ENCODE results near the gene TMEM161A.
"Not testable (repeated sequence)": the region's sequence is repeated elsewhere in the genome, so short reads cannot be mapped to it uniquely, and the experiment has no call there.

TMEM161A gene

DNA sequence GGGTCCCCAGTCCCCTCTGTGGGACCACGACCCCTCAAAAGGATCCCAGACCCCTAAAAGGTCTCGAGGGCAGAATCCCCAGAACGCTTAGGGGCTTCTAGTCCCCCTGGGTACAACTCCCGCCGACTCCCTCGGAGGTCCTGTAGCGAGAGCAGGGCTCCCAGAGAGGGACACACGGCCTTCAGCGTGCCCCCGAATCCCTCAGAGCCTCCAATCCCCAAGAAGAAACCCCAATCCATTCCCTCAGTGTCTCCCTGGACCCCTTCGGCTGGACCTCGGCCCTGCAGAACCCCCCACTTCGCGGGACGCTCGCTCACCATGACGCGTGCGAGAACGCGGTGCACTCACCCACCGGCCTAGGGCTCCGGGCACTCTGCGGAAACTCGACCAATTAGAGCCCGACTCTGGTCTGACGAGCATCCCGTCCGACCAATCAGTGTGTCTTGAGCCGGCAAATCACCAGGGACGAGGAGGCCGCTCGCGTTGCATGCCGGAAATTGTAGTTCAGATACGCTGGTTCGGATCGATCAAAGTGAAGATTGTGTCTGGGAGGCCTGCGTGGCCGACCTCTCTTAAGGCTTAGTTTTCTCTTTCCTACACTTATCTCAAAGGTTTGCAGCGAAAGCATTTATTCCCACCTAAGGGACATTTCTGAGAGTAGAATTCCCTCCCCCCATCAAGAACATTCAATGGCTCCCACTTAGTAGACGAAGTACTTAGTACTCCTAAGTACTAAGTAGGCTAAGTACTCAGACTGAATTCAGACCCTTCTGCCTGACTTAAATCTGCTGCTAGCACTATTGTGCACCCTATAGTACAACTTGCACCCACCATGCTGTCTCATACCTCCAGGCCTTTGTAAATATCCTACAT is at the start of gene TMEM161A:
TMEM161A (minus strand) TSS at position 370 of the 873 bp plus-strand sequence; CDS start at position 320, 50 bp downstream.
- FAIRE-seq (peak; percentile 93), DNase-seq (ENCODE audit: insufficient read length, low spot score) (peak; percentile 100)

DNA sequence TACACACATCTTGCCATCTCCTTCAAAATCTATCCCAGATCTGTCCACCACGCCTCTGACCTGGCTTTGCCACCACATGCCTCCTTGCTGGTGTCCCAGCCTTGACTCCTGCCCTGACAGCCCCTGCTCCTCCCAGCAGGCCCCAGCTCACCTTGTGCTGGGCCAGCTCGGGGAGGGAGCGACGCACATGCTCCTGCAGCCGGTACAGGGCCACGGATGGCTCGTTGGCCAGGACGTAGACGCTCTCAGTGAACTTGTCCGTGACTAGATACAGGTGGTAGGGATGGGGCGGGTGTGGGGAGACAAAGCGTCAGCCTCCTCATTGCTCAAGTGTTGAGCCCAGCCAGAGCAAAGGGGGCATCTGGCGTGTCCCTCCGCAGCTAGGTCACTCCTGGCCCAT is 48.5 kb upstream of the TMEM161A start:
- FAIRE-seq (peak; percentile 46), DNase-seq (ENCODE audit: insufficient read length, low spot score) (no peak)

DNA sequence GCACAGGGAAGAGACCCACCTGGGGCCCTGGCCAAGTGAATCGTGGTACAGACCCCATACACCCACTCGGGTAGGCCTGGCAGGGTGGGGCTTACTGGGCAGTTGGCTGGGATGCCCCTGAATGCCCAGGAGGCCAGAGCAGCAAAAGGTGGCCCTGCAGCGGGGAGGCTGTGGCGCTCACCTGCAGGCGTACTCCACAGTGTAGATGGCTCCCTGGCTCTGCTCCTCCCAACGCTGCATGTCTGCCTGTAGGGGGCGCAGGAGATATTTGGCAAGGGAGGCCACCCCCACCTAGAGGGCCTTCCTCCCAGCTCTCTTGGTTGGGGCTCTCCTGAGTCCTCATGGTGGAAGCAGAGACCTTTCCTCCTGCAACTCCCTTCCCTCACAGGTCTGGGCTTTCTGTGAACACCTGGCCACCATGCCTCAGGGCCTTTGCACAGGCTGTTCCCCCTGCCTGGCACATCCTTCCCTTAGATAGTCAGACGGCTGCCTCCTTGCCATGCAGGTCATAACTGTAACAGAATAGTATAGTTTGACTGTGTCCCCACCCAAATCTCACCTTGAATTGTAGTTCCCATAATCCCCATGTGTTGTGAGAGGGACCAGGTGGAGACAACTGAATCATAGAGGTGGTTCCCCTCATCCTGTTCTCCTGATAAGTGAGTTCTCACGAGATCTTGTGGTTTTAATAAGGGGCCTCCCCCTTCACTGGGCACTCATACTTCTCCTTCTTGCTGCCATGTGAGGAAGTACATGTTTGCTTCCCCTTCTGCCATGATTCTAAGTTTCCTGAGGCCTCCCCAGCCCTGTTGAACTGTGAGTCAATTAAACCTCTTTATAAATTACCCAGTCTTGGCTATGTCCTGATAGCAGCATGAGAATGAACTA is 47.8 kb upstream of the TMEM161A start:
- peak; percentile 20 for FAIRE-seq

DNA sequence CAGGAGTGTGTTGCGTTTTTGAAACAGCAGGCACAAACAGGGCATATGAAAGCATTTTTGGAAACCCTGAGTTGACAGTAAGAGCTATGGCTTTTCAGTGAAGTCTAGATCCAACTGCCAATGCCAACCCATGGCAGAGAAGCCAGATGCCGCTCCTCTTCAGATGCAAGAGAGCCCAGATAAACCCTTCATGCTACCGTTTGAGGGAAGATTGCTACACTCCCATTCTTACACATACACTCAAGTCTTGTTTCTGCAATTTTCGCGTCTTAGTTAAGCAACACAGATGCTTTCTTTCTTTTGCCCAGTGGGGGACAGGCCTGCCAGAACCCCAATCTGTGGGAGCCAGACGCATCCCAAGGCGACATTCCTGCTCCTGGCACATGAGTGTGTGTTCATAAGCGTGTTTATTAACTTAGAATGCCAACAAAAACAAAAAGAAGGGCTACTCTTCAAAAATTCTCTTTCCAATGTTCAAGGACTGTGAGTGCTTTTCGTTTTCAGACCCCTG is 43.3 kb upstream of the TMEM161A start:
- FAIRE-seq: no peak
- no peak for DNase-seq (ENCODE audit: insufficient read length, low spot score)

More for the DNA sequence above, 47.8 kb upstream of the TMEM161A start:
- no peak for DNase-seq (ENCODE audit: insufficient read length, low spot score)

DNA sequence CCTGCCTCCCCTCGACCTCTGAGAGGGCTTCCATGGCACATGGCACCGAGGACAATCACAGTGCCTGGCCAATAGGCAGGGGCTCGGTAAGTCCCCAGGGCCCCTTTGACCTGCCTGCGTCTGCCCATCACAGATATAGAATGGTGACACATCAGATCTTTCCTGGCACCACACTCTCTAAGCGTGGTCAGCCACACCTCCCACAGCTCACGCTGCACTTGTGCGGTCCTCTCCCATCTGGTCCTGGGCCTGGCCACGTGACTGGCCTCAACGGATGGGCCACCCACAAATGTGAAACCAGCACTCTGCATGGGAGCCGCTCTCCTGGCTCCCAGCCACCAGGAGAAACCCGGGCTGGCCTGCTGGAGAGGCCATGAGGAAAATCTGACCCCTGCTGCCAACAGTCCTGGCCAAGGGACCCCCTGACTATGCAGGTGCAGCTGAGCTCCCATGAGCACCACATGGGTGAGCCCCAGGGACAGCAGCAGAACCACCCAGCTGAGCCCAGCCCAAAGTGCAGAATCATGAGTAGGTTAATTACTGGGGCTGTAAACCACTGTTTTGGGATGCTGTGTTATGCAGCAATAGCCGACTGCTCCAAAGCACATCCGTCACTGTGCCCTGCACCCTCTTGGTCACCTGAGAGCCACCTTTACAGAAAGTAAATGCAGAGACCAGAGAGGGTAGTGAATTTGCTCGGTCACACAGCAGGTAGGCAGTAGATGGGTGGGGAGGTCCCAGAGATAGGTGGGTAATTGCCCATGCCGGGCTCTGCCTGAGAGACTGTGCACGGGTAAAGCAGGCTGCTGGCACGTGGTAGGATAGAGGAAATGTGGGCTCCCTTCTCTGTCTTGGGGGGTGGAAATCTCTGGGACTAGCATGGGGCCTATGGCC is 41.5 kb upstream of the TMEM161A start:
- FAIRE-seq: no peak
- DNase-seq (ENCODE audit: insufficient read length, low spot score): no peak

DNA sequence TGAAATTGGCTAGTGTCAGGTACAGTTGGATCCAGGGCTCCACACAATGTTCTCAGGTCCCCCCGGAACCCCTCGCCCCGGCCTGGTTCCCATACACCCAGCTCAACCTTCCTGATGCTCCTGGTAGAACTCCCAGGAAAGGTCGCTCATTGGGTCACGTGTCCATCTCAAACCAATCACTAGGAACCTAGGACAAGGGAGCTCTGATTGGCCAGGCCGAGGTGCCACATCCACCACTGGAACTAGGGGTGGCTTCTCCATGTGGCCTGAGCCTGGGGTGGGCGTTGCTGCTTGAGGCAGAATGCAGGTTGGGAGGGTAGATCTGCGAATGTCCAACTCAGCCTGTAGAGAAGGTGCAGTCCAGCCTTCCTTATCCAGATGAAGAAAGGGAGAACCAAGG is 38.7 kb upstream of the TMEM161A start:
- FAIRE-seq: no peak
- DNase-seq (ENCODE audit: insufficient read length, low spot score): no peak

DNA sequence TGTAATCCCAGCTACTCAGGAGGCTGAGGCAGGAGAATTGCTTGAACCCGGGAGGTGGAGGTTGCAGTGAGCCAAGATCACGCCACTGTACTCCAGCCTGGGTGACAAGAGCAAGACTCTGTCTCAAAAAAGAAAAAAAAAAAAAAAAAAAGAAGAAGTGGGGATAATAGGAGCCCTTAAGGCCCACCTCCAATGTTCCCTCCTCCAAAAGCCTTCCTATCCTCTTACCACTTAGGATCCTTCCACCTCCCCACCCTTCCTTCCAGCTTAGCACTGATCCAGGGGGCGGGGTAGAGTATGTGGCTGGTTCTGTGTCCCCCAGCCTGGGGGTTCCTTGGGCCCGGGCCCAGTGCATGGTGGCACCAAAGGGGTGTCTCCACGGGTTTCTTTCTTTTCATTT is 35.0 kb upstream of the TMEM161A start:
- not testable (repeated sequence) for FAIRE-seq

DNA sequence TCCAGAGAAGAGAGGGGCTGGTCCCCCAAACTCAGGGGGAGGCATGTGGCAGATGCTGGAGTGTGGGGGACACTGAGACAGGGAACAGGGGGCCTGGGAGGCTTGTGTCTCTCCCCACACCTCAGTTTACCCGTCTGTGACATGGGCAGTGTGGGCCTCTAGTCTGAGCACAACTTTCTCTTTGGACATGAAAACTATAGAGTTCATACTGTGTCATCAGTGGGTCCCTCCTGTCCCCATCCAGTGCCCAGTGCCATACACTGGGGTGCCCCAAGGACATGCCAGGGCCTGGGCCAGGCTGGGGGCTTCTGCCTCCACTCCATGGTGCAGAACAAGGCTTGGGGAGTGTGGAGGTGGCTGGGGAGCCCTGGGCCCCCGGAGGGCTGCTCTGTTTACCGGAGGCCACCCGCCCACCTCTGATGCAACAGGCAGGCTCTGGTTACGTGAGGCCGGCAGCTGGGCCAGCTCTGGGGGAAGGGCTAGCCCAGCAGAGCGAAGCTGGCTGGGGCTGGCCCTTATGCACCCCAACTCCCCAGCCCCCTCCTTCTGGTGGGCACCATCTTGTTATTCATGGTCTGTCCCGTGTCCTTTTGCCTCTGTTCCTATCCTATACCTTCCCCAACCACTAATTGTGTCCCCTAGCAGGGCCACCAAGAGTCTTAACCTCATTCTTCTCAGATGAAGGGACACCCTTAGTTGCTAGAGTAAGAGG is 33.7 kb upstream of the TMEM161A start:
- DNase-seq (ENCODE audit: insufficient read length, low spot score) (peak; percentile 50), FAIRE-seq (no peak)

More for the DNA sequence above, 35.0 kb upstream of the TMEM161A start:
- DNase-seq (ENCODE audit: insufficient read length, low spot score): not testable (repeated sequence)

DNA sequence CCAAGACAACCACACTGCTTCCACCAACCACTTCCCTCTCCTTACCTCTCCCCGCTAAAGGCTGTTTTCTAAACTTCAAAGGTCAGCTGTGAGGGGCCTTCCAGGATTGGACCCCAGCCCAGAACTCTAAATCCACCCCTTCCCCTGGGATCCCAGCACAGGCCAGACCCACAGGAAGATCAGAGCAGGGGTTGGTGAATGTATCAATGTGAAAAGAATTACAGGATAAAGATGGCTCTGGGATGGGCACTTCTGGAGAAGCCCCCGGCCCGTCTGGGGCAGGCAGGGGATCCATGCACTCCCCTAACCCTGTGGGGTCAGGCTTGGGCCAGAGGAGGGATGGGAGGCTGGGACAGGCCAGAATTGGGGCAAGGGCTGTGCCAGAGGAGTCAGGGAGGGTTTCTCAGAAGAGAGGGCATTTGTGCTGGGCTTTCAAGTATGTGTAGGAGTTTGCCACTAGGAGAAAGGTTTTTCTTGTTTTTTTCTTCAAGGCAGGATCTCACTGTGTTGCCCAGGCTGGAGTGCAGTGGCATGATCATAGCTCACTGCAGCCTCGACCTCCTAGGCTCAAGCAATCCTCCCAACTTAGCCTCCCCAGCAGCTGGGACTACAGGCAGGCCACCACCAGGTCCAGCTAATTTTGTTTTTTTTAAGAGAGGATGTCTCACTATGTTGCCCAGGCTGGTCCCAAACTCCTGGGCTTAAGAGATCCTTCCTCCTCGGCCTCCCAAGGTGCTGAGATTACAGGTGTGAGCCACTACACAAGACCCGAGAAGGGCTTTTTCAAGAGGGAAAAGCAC is 32.8 kb upstream of the TMEM161A start:
- DNase-seq (ENCODE audit: insufficient read length, low spot score) (no peak), FAIRE-seq (no peak)

DNA sequence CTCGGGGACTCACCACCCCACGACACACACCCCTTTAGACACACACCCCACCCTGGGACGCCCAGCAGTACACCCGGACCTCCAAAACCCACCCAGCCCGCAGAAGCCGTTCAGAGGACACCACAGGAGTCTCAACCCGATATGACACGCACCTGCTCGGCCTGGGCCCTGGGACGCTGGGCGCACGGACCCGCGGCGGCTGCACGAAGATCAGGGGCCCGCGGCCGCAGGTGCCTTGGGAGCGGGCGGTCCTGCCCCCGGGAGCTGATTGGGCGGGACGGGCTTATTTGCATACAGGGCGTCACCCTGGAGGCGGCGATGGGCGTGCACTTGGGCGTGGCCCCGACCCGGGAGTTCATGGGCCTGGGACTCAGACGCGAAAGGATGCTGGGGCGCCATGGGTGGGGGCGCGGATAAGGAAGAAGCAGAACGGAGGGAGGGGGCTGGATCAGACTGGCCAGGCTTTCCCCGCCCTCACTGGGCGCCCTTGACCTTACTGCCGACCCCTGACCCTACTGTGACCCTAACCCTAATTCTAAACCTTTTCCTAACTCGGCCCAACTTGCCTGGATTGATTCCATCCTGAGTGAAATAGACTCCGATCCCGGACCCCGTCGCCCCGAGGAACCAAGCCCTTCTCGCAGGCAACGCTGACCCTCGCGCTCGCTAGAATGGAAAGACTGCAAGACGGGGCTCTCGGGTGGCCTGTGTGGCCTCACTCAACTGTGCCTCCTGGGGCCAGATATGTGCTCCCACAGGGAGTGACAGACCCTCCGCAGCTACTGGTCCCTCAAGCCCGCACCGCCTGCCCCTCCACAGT is 32.0 kb upstream of the TMEM161A start, which contains the start of gene MEF2B:
MEF2B (minus strand) TSS at position 211 of the 820 bp plus-strand sequence. CDS start 19,528 bp downstream, outside the sequence.
- no peak for FAIRE-seq
- DNase-seq (ENCODE audit: insufficient read length, low spot score): no peak

DNA sequence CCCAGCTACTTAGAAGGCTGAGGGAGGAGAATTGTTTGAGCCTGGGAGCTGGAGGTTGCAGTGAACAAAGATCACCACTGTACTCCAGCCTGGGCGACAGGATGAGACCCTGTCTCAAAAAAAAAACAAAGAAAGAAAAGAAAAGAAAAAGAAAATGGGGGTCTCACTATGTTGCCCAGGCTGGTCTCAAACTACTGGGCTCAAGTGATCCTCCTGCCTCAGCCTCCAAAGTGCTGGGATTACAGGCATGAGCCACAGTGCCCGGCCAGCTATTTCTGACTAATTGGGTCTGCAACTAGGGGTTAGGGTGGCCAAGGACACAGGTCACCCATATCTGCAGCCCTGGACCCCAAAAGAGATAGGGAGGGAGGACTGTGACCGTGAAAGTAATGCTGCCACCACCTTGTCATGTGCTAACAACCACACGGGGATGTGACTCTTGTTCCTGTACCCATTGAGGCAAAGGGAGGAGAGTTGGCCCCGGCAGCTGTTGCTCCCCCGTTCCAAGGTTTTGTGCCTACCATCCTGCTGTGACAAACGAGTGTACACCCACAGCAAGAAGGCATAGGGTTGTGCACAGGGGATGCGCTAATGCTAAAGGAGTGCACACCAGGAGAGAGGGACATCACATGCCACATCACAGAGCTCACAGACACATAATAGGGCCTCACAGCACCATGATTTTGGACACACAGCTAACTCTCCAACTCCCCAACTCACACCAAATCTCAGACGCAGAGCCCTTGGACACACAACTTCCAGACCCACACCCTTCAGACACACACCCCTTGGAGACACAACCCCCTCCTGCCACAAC is 31.2 kb upstream of the TMEM161A start:
- no peak for DNase-seq (ENCODE audit: insufficient read length, low spot score)

DNA sequence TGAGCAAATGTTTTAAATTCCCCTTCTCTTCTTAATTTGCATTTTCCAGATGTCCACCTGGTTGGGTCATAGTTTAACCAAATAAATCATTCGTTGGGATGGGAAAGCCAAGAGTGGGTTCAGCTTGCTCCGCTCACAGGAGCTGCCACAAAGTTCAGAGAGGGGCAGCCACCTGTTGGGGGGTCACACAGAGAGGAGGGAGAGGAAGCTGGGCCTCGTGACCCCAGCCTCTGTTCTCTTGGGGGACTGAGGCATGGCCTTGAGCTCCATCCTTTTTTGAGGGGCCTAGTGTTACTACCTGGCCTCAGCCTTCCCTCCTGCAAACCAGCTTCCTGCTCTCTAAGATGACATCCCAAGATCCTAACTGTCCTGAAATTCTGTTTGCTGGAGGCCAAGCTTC is 29.3 kb upstream of the TMEM161A start:
- FAIRE-seq (no peak), DNase-seq (ENCODE audit: insufficient read length, low spot score) (no peak)

More for the DNA sequence above, 31.2 kb upstream of the TMEM161A start:
- FAIRE-seq: peak; percentile 84

DNA sequence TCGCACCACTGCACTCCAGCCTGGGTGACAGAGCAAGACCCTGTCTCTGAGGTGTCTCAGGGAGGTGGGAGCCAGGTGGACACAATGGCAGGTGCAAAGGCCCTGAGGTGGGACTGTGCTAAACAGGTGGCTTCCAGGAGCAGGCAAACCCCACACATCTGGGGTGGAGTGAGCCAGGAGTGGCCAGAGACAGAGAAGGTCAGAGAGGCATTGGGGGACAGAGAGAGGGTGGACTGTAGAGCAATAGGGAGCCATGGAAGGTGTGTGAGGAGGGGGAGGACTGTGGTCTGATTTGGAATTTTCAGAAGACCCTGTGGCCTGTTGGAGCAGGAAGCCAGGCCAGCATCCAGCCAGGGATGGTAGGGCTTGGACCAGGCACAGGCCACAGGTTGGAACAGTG is 27.1 kb upstream of the TMEM161A start:
- FAIRE-seq (no peak), DNase-seq (ENCODE audit: insufficient read length, low spot score) (no peak)

DNA sequence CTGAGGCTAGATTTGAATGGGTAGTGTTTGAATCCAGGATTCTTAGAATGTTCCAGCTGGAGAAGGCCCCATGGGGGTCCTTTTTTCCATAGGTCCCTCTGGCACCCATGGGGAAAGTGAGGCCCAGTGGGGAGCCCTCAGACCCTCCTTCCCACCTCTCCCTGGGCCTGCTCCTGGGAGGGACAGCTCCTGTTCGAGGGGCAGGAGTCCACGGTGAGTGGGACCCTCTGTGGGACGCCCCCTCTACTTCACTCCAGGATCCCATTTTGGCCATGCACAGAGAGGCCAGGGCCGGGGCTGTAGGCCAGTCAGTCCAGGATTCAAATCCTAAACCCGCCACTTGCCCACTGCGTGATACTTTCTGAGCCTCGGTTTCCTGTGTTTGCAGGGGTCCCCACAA is 24.2 kb upstream of the TMEM161A start:
- FAIRE-seq: no peak

DNA sequence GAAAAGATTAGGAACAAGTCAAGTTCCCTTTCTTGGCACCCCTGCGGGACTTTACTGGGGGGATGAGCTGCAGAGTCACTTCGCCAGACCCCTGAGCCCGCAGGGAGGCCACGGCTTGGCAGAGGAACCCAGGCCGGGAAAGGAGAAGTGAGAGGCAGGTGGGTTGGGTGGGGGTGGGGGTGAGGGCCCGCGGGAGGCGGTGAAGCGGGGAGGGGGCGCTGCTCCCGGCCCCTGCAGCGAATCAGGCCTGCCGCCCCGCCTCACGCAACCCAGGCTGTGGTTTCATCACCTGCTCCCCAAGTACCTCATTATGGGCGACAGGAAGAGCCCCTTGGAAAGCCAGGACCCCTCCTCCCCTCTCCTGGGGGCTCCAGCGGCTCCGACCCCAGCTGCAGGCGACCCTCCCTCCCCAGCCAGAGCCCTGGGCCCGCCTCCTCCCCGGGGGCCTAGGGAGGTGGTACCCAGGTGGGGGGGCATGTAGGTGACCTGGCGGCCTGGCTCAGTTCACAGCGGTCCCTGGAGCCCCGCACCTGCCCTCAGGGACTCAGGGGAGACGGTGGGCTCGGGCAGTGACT is 22.3 kb upstream of the TMEM161A start:
- no peak for FAIRE-seq
- DNase-seq (ENCODE audit: insufficient read length, low spot score): no peak

More for the DNA sequence above, 24.2 kb upstream of the TMEM161A start:
- DNase-seq (ENCODE audit: insufficient read length, low spot score): no peak

DNA sequence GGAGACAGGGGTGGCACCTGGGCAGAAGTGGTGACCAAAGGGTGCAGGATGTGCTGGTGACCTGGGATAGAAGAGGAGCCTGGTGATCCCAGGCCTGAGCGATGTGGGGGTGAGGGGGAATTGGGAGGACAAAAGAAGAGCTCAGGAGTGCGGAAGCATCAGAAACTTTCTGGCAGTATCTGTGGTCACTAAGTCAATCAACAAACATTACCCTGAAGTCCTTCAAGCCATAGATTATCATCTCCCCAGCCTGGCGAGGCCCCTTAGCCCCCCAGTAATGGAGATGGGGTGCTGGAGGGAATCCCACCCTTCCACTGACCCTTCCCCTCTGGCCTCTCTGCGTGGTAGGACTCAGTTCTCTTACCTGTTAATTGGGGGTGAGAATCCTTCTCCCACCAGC is 21.3 kb upstream of the TMEM161A start:
- DNase-seq (ENCODE audit: insufficient read length, low spot score) (no peak), FAIRE-seq (no peak)

DNA sequence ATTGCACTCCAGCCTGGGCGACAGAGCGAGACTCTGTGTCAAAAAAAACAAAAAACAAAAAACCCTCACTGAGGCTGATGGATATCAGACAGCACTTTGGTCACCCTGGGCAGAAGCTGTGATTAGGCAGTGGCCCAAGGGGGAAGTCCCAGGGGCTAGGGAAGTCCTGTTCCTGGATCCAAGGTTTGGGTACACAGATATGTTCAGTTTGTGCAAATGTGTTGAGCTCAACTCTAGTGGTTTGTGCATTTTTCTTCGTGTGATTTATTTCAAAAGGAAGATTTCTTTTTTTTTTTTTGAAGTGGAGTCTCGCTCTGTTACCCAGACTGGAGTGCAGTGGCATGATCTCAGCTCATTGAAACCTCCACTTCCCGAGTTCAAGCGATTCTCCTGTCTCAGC is 19.5 kb upstream of the TMEM161A start:
- DNase-seq (ENCODE audit: insufficient read length, low spot score): no peak
- no peak for FAIRE-seq
